GM21526 (cell line): ENCODE results near the gene SGMS1.
"Not testable (repeated sequence)": the region's sequence is repeated elsewhere in the genome, so short reads cannot be mapped to it uniquely, and the experiment has no call there.

Experiments
- ATAC-seq: cut with Tn5 transposase; IDR thresholded peaks from one replicate; pipeline ENCODE4 v1.9.1; 2021; ENCODE audit warnings: moderate library complexity; ENCODE audit not compliant: unreplicated experiment, low FRiP score

Gene SGMS1

DNA sequence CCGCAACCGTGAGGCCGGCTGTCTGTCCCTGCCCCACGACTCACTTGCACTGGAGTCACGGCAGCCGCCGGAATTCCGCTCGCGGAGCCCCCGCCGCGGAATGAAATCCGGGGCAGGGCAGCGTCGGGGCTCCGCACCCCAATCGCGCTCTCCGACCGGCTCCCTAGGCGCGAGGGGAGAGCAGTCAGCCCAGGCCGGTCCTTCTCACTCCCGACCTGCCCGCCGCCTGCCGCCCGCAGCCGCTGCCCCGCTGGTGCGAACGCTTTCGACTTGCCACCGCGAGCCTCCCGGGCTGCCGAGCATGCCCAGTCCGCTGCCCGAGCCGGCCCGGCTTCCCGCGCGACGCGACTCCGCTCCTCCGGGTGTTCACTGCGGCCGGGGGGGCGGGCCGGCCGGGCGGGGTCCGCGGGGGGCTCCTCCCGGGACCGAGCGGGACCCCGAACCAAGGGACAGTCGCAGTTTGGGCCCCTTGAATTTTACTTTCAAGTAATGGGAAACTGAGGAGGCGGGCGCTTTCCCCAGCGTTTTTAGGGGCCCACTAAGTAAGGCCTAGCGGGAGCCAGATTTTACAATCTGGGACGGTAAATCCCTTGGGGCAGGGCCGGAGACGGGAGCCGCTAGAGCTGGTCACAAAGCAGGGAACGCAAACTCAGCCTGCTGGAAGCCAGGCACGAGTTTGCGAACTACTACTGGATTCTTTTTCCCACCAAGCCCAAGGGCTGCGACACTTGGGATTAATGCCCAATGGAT, at the start of gene SGMS1:
TSS of gene SGMS1 (minus strand) at position 294 of the 750 bp plus-strand sequence. CDS start 279,842 bp downstream, outside the sequence.
- ATAC-seq, result peak; percentile 31

DNA sequence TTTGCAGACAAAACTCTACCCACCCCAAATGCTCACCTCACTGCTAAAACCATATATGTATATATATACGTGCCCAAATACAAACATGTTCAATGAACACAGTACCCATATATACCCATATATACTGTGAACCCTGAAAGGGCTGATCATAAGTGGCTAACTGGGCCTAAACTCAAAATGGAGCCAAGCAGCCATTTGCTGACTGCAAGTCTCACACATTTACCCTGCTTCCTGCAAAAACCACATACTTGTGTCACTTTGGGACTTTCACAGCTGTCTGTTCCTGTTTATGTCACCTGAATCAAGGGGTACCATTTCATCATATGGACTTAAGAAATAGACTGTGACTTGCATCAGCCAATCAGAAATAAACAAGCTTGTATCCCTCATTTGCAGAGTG, 48.4 kb upstream of the SGMS1 start:
- ATAC-seq, result not testable (repeated sequence)

- not testable (repeated sequence) for ATAC-seq
Measured at GRCh38 chr10:50671645-50672044, 47.9 kb upstream of the SGMS1 start.

DNA sequence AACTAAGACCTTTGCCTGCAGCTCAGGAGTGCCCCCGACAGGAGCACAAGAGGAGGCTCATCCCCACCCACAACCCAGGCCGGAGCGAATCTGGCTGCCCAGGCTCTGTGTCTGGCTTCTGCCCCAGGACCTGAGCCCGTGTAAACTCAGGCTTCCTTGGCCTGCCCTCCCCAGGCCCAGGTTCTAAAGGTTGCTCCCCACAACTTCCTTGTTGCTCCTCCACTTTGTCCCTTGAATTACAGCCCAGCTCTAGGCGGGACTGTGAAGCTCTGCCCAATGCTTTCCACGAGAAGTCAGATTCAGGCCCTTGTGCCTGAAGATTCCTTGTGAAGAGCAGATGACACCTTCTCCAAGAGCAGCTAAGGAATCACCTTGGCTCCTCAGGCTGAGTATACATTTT, 46.2 kb upstream of the SGMS1 start:
- not testable (repeated sequence) for ATAC-seq

DNA sequence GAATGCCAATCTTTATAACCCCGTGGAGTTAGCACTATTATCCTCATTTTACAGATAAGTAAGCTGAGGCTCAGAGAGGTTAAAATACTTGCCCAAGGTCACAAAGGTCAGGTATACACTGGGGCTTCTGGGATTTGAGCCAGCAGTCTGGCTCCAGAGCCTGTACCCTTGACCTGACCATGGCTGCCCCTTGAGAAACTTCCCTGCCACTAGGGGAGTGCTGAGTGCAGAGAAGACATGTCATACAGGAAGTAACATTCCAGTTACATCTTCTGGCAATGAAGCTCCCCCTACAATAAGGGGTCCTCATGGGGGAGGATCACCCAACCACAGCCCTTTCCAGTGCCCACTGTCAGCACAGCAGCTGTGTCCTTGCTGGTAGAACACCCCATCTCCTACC, 43.6 kb upstream of the SGMS1 start:
- ATAC-seq, result not testable (repeated sequence)

DNA sequence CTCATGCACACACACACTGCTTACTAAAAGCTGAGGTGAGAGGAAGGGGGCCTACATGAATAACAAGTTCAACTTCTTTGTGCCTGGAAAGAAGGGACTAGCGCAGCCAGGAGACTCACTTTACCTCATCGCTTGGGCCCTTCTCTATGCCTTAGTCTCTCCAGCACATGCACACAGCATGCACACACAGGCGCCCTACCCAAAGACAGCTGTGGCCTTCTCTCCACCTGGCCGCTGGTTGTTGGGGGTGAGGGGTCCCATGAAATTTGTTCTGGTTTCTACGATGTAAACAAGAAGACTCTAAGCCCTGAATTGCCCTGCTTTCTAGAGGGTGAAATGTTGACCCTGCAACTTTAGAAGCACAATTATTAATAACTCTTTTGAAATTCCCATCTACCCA, 38.7 kb upstream of the SGMS1 start:
- not testable (repeated sequence) for ATAC-seq

DNA sequence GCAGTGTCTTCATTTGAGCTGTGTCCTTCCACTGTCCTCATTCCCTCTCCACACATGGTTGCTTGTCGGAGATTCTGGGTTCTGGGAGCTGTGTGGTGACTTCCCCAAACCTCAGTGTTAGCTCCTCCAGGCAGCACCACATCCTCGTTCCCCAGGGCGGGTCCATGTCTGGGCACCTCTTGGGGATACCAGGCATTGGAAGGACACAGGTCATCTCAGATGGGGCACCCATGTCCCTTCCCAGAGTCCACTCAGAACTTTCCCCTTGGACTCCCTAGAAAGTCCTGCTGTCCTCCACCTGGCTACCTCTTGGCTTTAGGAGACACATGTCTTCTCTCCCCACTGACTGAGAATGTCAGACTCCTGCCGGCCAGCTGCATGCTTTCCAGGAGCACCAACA, 37.8 kb upstream of the SGMS1 start:
- ATAC-seq, result not testable (repeated sequence)

DNA sequence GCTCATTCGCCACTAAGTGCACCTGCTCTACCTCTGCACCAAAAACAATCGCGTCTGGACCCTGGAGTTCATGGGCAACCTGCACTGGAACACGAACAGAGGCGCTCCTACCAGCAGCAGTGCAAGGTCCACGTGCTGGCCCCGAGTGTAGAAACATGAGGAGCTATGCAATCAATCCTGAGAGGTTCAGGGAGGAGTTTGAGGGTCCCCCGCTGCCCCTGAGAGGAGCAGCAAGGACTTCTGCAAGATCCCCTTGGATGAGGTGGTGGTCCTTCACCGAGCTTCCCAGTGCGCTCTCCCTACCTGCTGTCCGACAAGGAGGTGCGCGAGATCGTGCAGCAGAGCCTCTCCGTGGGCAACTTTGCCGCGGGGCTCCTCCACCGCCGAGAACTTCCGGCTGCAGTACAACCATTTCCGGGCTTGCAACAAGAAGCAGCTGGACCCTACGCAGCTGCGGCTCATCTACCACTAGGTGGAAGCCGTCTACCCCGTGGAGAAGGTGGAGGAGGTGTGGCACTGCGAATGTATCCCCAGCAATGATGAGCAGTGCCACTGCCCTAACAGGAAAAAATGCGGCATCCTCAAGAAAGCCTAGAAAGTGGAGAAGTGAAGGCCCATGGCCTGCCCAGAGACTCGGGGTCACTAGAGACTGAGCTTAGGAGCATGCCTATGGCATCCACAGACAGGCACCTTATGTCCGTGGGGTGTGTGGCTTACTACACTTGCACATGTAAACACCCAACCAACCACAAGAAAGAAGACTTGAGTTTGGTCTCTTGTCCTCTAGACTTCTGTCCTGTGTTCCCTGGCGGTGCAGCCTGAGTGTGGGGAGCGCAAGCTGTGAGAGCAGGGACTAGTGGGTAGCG, 36.3 kb upstream of the SGMS1 start:
- ATAC-seq, result peak; percentile 99

GRCh38 chr10:50659016-50659864, 35.5 kb upstream of the SGMS1 start:
- ATAC-seq, result not testable (repeated sequence)

DNA sequence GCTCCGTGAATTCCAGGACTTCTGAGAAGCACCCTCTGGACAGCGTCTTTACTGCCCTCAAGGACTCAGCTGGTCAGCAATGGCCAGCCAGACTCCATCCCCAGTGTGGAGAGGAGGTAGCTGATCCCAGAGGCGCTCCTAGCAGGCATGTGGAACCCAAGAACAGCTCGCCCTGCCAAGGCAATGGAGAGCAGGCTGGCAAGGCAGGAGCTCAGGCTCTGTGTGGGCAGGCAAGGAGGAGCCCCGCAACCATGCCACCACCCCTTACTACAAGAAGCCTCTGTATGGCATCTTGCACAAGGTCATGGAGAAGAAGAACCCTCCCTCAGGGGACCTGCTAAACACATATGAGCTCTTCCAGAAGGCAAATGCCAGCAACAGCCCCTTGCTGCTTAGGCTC, 34.4 kb upstream of the SGMS1 start:
- no peak for ATAC-seq

DNA sequence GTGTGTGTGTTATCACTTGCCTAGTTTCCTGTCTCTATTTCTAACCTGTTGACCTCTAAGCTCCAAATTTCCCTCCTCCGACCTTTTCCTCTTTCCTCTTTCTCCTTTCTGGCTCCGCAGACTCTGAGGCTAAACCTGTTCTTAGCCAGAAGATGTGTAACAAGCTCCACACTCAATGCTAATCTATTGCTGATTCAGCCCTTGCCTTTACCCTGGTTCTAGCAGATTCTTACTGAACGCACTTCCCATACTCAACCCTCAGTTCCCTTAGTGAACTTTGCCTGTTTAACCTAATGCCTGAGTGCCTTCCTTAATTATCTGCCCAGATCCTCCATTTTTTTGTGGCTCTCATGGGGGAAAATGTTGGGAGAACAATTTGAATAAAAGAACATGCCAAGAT, 30.0 kb upstream of the SGMS1 start:
- no peak for ATAC-seq

DNA sequence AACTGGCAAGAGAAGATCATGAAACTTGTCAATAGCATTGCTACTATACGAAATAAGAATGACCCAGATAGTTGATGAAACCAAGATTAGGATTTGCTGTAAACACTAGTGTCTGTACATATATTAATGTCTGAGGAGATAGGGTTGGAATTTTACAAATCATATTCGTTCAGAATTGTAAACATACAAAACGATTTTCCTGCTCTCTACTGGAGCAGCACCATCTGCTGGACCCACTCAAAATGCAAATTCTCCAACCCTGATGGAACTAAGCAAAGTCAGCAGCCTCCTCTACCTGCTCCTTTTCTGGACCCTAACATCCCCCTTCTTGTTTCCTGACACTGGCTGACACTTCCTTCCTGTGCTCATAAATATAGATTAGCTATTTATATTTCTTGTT, 29.4 kb upstream of the SGMS1 start:
- peak; percentile 41 for ATAC-seq

GRCh38 chr10:50651808-50652207, 28.1 kb upstream of the SGMS1 start:
- ATAC-seq, result no peak

- no peak for ATAC-seq
Measured at GRCh38 chr10:50650481-50650880, 26.7 kb upstream of the SGMS1 start.

GRCh38 chr10:50648935-50649227, 25.1 kb upstream of the SGMS1 start:
- ATAC-seq, result no peak

GRCh38 chr10:50648089-50648934, 24.6 kb upstream of the SGMS1 start:
- peak; percentile 54 for ATAC-seq

- not testable (repeated sequence) for ATAC-seq
Measured at GRCh38 chr10:50647350-50647749, 23.6 kb upstream of the SGMS1 start.

- ATAC-seq, result no peak
Measured at GRCh38 chr10:50645236-50645635, 21.5 kb upstream of the SGMS1 start.

- ATAC-seq, result no peak
Measured at GRCh38 chr10:50641626-50642025, 17.9 kb upstream of the SGMS1 start.

- no peak for ATAC-seq
Measured at GRCh38 chr10:50640238-50640637, 16.5 kb upstream of the SGMS1 start.
